Measurements from ENCODE around the gene ABHD17A.

The ABHD17A gene

DNA sequence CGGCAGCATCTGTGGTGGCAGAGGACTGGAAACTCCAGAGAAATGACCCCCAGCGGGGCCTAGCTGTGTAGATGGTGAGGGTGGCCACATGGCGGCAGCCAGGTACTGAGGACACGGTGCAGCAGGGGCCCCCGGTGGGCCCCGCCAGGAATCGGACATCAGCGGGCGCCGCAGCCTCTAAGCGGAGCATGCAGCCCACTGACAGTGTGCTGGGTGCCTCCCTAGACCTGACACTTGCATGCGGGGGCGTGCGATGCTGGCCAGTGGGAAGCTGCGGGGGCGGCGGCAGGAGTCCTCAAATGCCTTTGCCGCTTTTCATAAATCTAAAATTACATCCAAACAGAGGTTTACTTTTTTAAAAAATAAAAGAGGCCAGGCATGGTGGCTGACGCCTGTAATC lies 36.0 kb upstream of the ABHD17A start:
- Histone ChIP-seq H3K4me3 (no peak overlapping the region), H3K36me3 (peaks cover 49 to 93% (median 66%) of the 10 kb centered on the region in 3 donors), H3K27ac (no peak overlapping the region), H3K4me1 (no peaks in the 10 kb centered on the region), H3K9me3 (no peaks in the 10 kb centered on the region), H3K27me3 (no peaks in the 10 kb centered on the region)
- DNase-seq = no peak
- TF ChIP-seq, protein P1, sequence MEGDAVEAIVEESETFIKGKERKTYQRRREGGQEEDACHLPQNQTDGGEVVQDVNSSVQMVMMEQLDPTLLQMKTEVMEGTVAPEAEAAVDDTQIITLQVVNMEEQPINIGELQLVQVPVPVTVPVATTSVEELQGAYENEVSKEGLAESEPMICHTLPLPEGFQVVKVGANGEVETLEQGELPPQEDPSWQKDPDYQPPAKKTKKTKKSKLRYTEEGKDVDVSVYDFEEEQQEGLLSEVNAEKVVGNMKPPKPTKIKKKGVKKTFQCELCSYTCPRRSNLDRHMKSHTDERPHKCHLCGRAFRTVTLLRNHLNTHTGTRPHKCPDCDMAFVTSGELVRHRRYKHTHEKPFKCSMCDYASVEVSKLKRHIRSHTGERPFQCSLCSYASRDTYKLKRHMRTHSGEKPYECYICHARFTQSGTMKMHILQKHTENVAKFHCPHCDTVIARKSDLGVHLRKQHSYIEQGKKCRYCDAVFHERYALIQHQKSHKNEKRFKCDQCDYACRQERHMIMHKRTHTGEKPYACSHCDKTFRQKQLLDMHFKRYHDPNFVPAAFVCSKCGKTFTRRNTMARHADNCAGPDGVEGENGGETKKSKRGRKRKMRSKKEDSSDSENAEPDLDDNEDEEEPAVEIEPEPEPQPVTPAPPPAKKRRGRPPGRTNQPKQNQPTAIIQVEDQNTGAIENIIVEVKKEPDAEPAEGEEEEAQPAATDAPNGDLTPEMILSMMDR (IDR thresholded peaks at IDR 0.05) = no peak
- intact Hi-C loops (cut with DNase I; ENCODE audit: low total_unique reads) = no loop called here

DNA sequence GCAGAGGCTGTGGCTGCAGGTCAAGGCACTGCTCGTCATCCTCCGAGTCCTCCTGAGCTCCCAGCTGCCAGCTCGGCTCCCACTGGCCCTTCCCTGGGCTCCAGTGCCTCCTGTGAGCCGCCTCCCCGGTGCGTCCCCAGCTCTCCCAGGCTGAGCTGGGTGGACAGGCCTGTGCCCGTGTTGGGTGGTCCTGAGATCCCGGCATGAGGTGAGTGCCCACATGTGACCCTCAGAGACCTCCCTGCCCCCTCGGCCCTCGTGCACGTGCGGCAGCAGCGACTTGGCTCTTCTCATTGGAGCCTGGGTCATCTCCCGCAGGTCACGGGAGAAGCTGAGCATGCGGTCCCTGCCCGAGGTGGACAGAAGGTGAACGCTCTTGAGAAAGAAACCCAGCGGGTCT lies 35.3 kb upstream of the ABHD17A start:
- intact Hi-C loops (cut with DNase I; ENCODE audit: low total_unique reads) = no loop called here
- no peaks in the 10 kb centered on the region for H3K4me1 ChIP-seq
- H3K27ac ChIP-seq = no peak overlapping the region
- no peaks in the 10 kb centered on the region for H3K9me3 ChIP-seq
- H3K36me3 ChIP-seq = peaks cover 49 to 93% (median 66%) of the 10 kb centered on the region in 3 donors
- H3K4me3 ChIP-seq = no peak overlapping the region
- no peak for DNase-seq
- H3K27me3 ChIP-seq = no peaks in the 10 kb centered on the region
- TF ChIP-seq, protein P1 (IDR thresholded peaks at IDR 0.05) = no peak

DNA sequence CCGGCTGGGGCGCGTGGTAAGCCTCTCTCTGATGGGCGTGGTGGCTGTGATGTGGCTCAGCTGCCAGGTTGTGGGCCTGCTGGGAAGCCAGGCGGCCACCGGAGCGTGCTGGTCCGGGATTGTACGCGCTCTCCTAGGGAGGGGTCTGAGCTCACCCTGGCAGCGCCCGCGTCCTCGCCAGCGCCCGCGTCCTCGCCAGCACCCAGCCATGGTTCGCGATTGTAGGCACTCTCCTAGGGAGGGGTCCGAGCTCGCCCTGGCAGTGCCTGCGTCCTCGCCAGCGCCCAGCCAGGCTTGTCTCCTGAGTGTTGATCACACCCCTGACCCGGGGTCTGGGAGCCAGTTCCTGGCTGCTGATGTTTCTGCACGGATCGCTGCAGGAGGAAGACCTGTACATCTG lies 33.7 kb upstream of the ABHD17A start:
- no peaks in the 10 kb centered on the region for H3K27me3 ChIP-seq
- DNase-seq = no peak
- peaks cover 0 to 4% (median 0%) of the 10 kb centered on the region in 4 donors for H3K4me1 ChIP-seq
- H3K36me3 ChIP-seq = peaks cover 41 to 86% (median 68%) of the 10 kb centered on the region in 3 donors
- intact Hi-C loops (cut with DNase I; ENCODE audit: low total_unique reads) = no loop called here
- TF ChIP-seq, protein P1 (IDR thresholded peaks at IDR 0.05) = no peak
- no peak overlapping the region for H3K4me3 ChIP-seq
- no peak overlapping the region for H3K27ac ChIP-seq
- no peaks in the 10 kb centered on the region for H3K9me3 ChIP-seq

DNA sequence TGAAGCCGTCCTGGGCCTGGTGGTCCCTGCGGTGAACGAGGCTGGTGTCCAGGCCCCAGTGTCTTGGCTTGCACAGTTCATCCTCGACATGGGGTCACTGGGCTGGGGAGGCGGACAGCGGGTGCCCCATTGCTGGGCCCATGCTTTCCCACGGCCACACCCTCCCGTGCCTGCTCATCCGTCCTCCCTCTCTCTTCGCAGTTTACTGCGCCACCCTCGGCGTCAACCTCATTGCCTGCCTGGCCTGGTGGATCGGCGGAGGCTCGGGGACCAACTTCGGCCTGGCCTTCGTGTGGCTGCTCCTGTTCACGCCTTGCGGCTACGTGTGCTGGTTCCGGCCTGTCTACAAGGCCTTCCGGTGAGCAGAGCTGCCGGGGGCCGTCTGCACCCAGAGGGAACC lies 32.6 kb upstream of the ABHD17A start:
- intact Hi-C loops (cut with DNase I; ENCODE audit: low total_unique reads) = no loop called here

DNA sequence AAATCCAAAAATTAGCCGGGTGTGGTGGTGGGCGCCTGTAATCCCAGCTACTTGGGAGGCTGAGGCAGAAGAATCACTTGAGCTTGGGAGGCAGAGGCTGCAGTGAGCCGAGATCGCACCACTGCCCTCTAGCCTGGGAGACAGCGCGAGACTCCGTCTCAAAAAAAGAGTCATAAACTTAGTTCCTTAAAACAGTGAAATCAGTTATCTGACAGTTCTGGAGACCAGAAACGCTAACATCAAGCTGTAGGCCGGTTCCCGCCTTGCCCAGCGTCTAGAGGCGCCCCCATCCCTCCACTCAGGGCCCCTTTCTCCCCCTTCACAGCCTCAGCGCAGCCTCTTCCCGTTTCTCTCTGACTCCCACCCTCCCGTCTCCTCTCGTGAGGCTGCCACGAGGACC lies 31.9 kb upstream of the ABHD17A start:
- Histone ChIP-seq H3K27me3 (no peaks in the 10 kb centered on the region), H3K27ac (no peak overlapping the region), H3K4me1 (peaks cover 0 to 11% (median 0%) of the 10 kb centered on the region in 4 donors), H3K4me3 (no peak overlapping the region), H3K9me3 (no peaks in the 10 kb centered on the region), H3K36me3 (peaks cover 34 to 88% (median 72%) of the 10 kb centered on the region in 3 donors)
- TF ChIP-seq, protein P1 (IDR thresholded peaks at IDR 0.05) = no peak
- intact Hi-C loops (cut with DNase I; ENCODE audit: low total_unique reads) = no loop called here
- DNase-seq = no peak

More for the DNA sequence above, 32.6 kb upstream of the ABHD17A start:
- Histone ChIP-seq H3K4me3 (no peak overlapping the region), H3K27ac (no peak overlapping the region), H3K27me3 (no peaks in the 10 kb centered on the region), H3K4me1 (peaks cover 0 to 11% (median 0%) of the 10 kb centered on the region in 4 donors), H3K36me3 (peaks cover 35 to 88% (median 74%) of the 10 kb centered on the region in 3 donors), H3K9me3 (no peaks in the 10 kb centered on the region)
- TF ChIP-seq, protein P1 (IDR thresholded peaks at IDR 0.05) = no peak
- DNase-seq = no peak

DNA sequence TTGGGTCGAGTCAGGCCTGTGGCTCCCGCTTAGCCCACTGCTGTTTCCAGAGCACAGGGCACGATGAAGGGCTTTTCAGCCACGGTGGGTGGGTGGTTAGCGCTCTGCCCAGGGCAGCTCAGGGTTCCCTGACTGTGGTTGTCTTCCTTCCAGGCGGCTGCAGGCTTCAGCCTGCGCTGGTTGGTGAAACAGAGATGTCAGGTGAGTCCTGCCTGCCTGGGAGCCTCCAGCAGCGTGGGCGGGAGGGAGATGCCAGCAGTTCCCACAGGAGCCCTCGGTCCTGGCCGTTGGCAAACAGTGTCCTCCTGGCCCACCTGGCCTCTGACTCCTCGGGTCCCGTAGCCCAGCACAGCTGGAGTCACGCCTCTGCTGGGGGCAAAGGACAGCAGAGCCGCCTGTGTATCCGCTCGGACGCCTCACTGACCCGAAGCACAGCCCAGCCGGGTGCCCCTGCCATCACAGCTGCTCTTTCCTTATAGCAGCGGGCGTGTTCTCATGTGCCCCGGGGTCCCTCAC lies 29.6 kb upstream of the ABHD17A start:
- Histone ChIP-seq H3K27ac (no peak overlapping the region), H3K4me1 (peaks cover 0 to 15% (median 0%) of the 10 kb centered on the region in 4 donors), H3K36me3 (peaks cover 15 to 70% (median 59%) of the 10 kb centered on the region in 3 donors), H3K4me3 (no peak overlapping the region), H3K27me3 (no peaks in the 10 kb centered on the region), H3K9me3 (no peaks in the 10 kb centered on the region)
- TF ChIP-seq, protein P1 (IDR thresholded peaks at IDR 0.05) = no peak
- no peak for DNase-seq
- intact Hi-C loops (cut with DNase I; ENCODE audit: low total_unique reads) = no loop called here

Measured in tibial artery (tissue), 4 donors.